Esophagus muscularis mucosa (tissue), 4 donors: Measurements from ENCODE around the gene PNCK. TPM values are rescaled to one million over a fixed set of nuclear protein-coding genes. Genes with fewer than 3 reads are reported as not detected.
"Not testable (repeated sequence)": the region's sequence is repeated elsewhere in the genome, so short reads cannot be mapped to it uniquely, and the experiment has no call there.

Experiments used
- DNase-seq: peaks from one replicate; pipeline ENCODE4 v3.0.0-alpha.2; 2017; ENCODE audit errors: extremely low spot score
- H3K27ac ChIP-seq, 4 donors: fragments of 200-600 bp; sonication (generic); replicated peaks in 1 of 4; 1 replicate in 3 of 4; 2 replicates in 1 of 4; pipeline ENCODE4 v1.5.1; 2016 to 2019; ENCODE audit warnings: mild to moderate bottlenecking in 1 of 4
- H3K27me3 ChIP-seq, 4 donors: fragments of 200-600 bp; sonication (generic); one replicate each; pipeline versions ENCODE4 v1.5.1 to v1.6.0; 2016 to 2019
- H3K36me3 ChIP-seq, 4 donors: fragments of 200-600 bp; sonication (generic); one replicate each; pipeline ENCODE4 v1.5.1; 2016 to 2019
- H3K4me1 ChIP-seq, 4 donors: fragments of 200-600 bp; sonication (generic); one replicate each; pipeline ENCODE4 v1.5.1; 2016 to 2019
- H3K4me3 ChIP-seq, 4 donors: fragments of 200-600 bp; sonication (generic); 1 replicate in 2 of 4; 2 replicates in 2 of 4; pipeline ENCODE4 v1.5.1; 2016 to 2019; ENCODE audit warnings: mild to moderate bottlenecking in 4 of 4, moderate library complexity in 1 of 4
- H3K9me3 ChIP-seq, 4 donors: fragments of 200-600 bp; sonication (generic); 1 replicate in 3 of 4; 2 replicates in 1 of 4; pipeline ENCODE4 v1.5.1; 2016 to 2019
- CTCF ChIP-seq, 3 experiments: fragments of 200-600 bp in 2 of 3; fragments of 450-650 bp in 1 of 3; sonication (generic) in 2 of 3; IDR thresholded peaks; one replicate each; pipeline ENCODE4 v1.5.1; 2017 to 2019; ENCODE audit warnings: antibody characterized with exemption in 3 of 3, mild to moderate bottlenecking in 2 of 3, moderate library complexity in 1 of 3
- EP300 ChIP-seq: sonication (generic); formaldehyde crosslinking; IDR thresholded peaks from one replicate; pipeline ENCODE4 v1.6.1; 2017; ENCODE audit warnings: antibody characterized with exemption
- POLR2A ChIP-seq: fragments of 450-650 bp; IDR thresholded peaks from one replicate; pipeline ENCODE4 v1.6.1; 2017; ENCODE audit warnings: antibody characterized with exemption, moderate library complexity, mild to moderate bottlenecking, low read depth
- POLR2AphosphoS5 ChIP-seq, 2 donors: sonication (generic); formaldehyde crosslinking; IDR thresholded peaks; one replicate each; pipeline ENCODE4 v1.6.1; 2017; ENCODE audit warnings: antibody characterized with exemption in 2 of 2
- WGBS: methylation state at CpG from one replicate; pipeline ENCODE4 v1.1.5; 2018; 5-methylcytosine and 5-hydroxymethylcytosine counted together
- intact Hi-C: fragments of 100-400 bp; cut with DNase I; formaldehyde crosslinking; loops from one replicate; pipeline ENCODE4 v1.15.1; 2023
- total RNA-seq, 4 donors: library from RNA; depleted of rRNA; stranded (reverse); fragments of >200 nt; gene quantifications; one replicate each; pipeline versions ENCODE4 v1.1.0 to v1.2.1, GENCODE V29; 2016

Gene PNCK
- total RNA-seq, 4 donors from 2014 or later, result 20.5 to 67.8 (median 26.0) TPM

- 80% methylated on average over 10 of the region's 31 CpGs for WGBS
- Histone ChIP-seq H3K9me3 (no peaks in the 10 kb centered on the region), H3K4me1 (peaks cover 0 to 27% (median 22%) of the 10 kb centered on the region in 4 donors), H3K36me3 (peaks cover 0 to 31% (median 20%) of the 10 kb centered on the region in 4 donors), H3K4me3 (no peak overlapping the region), H3K27ac (no peak overlapping the region), H3K27me3 (no peaks in the 10 kb centered on the region)
- intact Hi-C loops, result no loop called here
- no peak for TF ChIP-seq POLR2AphosphoS5 (IDR thresholded peaks at IDR 0.05)
- TF ChIP-seq CTCF (IDR thresholded peaks at IDR 0.05), result no peak
- TF ChIP-seq EP300, result no peak
- TF ChIP-seq POLR2A, result no peak
- DNase-seq, result no peak
Measured at GRCh38 chrX:153693216-153694086, 19.8 kb upstream of the PNCK start.

GRCh38 chrX:153692611-153693156 lies 19.1 kb upstream of the PNCK start:
- no peaks in the 10 kb centered on the region for H3K27me3 ChIP-seq
- H3K27ac ChIP-seq, result no peak overlapping the region
- H3K4me3 ChIP-seq, result no peak overlapping the region
- WGBS, result 72% methylated on average over 19 of the region's 24 CpGs
- H3K36me3 ChIP-seq, result peaks cover 0 to 31% (median 20%) of the 10 kb centered on the region in 4 donors
- no peak for DNase-seq
- TF ChIP-seq POLR2A (no peak), EP300 (no peak), CTCF (IDR thresholded peaks at IDR 0.05) (no peak), POLR2AphosphoS5 (IDR thresholded peaks at IDR 0.05) (no peak)
- peaks cover 0 to 27% (median 22%) of the 10 kb centered on the region in 4 donors for H3K4me1 ChIP-seq
- intact Hi-C loops, result no loop called here
- no peaks in the 10 kb centered on the region for H3K9me3 ChIP-seq

- TF ChIP-seq CTCF (IDR thresholded peaks at IDR 0.05) (no peak), POLR2AphosphoS5 (IDR thresholded peaks at IDR 0.05) (no peak), EP300 (no peak), POLR2A (no peak)
- intact Hi-C loops, result no loop called here
- DNase-seq, result no peak
- peaks cover 3 to 32% (median 27%) of the 10 kb centered on the region in 4 donors for H3K4me1 ChIP-seq
- 33% methylated on average over 1 of the region's 4 CpGs for whole genome bisulfite sequencing
- peaks cover 0 to 29% (median 19%) of the 10 kb centered on the region in 4 donors for H3K36me3 ChIP-seq
- no peak overlapping the region for H3K4me3 ChIP-seq
- no peaks in the 10 kb centered on the region for H3K27me3 ChIP-seq
- peak overlapping the region in 1 of 4 donors; percentile 21 for H3K27ac ChIP-seq
- H3K9me3 ChIP-seq, result no peaks in the 10 kb centered on the region
Measured at GRCh38 chrX:153692003-153692402, 18.4 kb upstream of the PNCK start.

GRCh38 chrX:153691032-153691827 lies 17.6 kb upstream of the PNCK start:
- intact Hi-C loops, result not testable (repeated sequence)

More at GRCh38 chrX:153691032-153691827, 17.6 kb upstream of the PNCK start:
- peak overlapping the region in 2 of 4 donors; percentile 14 to 86 for H3K27ac ChIP-seq
- not testable (repeated sequence) for DNase-seq, H3K27me3 ChIP-seq, H3K4me3 ChIP-seq, H3K9me3 ChIP-seq
- H3K4me1 ChIP-seq, result peaks cover 3 to 35% (median 30%) of the 10 kb centered on the region in 4 donors
- H3K36me3 ChIP-seq, result peaks cover 0 to 24% (median 16%) of the 10 kb centered on the region in 4 donors
- WGBS, result 78% methylated on average over 7 of the region's 21 CpGs
